ENCODE results near the gene GNS. TPM values are rescaled to one million over a fixed set of nuclear protein-coding genes. Genes with fewer than 3 reads are reported as not detected.

The GNS gene
- total and polyA plus RNA-seq, 2 of the 13 experiments (the other 11 are each of a cell fraction or from before 2014, with no cell fraction given) = 49.8 to 51.0 TPM

GRCh38 chr12:64666054-64666914, 92.9 kb downstream of the GNS start (continued):
- no peak for TF ChIP-seq ATF2 (CRISPR knock-in tag; IDR thresholded peaks at IDR 0.05)
- TF ChIP-seq TEAD3 (CRISPR knock-in tag; optimal IDR thresholded peaks at IDR 0.05; ENCODE audit: borderline replicate concordance) = no peak
- TF ChIP-seq ZNF430 (CRISPR knock-in tag; IDR thresholded peaks at IDR 0.05) = no peak
- TF ChIP-seq PLRG1 (conservative IDR thresholded peaks at IDR 0.05) = no peak
- no peak for TF ChIP-seq ZNF839 (CRISPR knock-in tag; IDR thresholded peaks at IDR 0.05; ENCODE audit: borderline replicate concordance)
- no peak for TF ChIP-seq NCOA1 (CRISPR knock-in tag; IDR thresholded peaks at IDR 0.05)
- no peak for TF ChIP-seq ZNF605 (CRISPR knock-in tag; IDR thresholded peaks at IDR 0.05)
- 0 out of 2 replicates have a peak, but pooled peaks have one; percentile 30 for TF ChIP-seq SALL1 (CRISPR knock-in tag; IDR thresholded peaks at IDR 0.05)
- peak; percentile 54; the same call in 1 of the 2 replicates for TF ChIP-seq ARID5B (CRISPR knock-in tag; IDR thresholded peaks at IDR 0.05)
- TF ChIP-seq ZBTB4 (CRISPR knock-in tag; IDR thresholded peaks at IDR 0.05; ENCODE audit: borderline replicate concordance) = no peak
- TF ChIP-seq MAFK (conservative IDR thresholded peaks at IDR 0.05 in 1 of 2, IDR thresholded peaks at IDR 0.05 in 1 of 2; ENCODE audit: low read length in 2 of 2) = no peak
- TF ChIP-seq PAXIP1 (CRISPR knock-in tag; conservative IDR thresholded peaks at IDR 0.05) = peak; percentile 27; the same call in 1 of the 2 replicates
- no peak for TF ChIP-seq ZNF619 (CRISPR knock-in tag; IDR thresholded peaks at IDR 0.05)
- no peak for TF ChIP-seq ZNF224 (CRISPR knock-in tag; IDR thresholded peaks at IDR 0.05)

All from HepG2 (cell line).